CD4-positive, alpha-beta T cell treated with Interleukin-10 for 1 hour (primary cell): Measurements from ENCODE around the gene CABLES2.

ENCODE experiments used
- DNase-seq: peaks from one replicate; pipeline ENCODE4 v3.0.0-alpha.2; 2020

The CABLES2 gene

DNA sequence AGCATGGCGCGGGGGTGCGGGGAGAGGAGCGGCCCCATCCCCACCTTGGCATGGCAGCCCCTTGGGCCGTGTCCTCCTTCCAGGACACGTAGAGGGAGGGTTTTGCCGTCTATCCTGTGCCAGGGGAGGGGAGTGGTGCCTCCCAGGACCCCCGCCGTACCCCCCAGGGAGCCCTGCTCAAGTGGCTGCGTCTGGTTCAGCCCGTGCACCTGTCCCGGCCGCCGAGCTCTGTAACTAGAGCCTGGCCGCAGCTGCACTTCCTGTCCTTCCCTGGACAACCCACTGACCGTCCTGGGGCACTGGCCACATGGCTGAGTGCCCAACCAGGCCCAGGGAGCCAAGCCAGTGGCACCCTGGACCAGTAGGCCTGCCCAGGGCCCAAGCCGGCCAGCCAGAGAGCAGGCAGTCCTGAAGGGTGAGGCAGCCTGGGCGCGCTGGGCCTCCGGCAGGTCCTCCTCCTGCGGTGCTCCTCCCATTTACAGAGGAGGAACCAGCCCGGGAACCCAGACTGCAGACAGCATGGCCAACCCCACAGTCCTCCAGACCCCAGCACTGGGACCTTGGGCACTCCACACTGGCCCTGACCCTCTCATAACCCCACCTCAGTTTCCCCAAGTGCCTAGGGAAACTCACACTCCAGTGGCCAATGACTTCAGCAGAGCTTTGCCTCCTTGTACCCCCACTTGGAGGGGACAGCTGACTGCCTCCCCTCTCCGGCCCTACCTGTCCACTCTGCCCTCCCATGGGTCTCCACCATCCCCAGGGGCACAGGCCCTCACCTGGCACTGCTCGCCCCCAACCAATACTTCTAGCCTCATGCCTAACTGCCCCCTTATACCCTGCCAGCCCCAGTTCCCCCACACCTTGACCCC lies 48.7 kb downstream of the CABLES2 start:
- DNase-seq = no peak

DNA sequence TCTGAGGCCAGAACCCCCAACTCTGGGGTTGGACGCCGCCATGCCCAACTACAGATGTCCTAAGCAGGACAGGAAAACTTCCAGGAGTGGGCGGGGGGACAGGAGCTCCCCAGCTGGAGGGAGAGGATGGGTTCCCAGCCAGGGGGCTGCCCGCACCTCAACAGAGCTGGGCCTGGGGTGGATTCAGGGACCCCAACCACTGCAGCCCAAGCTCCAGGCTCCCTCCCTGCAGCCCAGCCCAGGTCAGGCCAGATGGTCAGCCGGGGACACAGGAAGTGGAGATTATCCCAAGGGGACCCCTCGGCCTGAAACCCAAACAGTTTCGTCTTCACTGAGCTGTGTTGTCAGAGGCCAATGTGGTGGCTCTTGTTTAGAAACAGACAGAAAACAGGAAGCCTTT lies 49.4 kb downstream of the CABLES2 start:
- DNase-seq = no peak

DNA sequence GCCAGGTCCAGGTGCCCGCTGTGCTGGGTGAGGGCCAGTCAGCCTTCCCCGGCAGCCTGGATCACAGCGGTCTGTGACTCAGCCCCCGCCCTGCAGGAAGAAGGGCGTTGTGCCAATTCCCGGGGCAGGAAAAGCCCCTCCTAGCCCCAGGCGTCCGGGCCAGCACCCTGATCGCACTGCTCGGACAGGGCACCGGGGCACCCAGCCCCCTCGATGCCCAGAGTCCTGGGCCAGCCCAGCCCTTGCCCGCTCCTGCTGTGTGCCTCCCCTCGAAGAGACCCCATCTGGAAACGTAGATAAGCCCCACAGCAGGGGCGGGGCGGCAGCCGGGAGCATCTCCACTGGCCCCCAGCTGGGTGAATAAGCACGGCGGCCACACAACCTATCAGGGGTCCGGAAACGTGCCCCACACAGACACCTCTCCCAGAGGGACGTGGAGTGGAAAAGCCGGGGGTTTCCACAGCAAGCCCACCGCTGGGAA lies 49.9 kb downstream of the CABLES2 start:
- DNase-seq = no peak

DNA sequence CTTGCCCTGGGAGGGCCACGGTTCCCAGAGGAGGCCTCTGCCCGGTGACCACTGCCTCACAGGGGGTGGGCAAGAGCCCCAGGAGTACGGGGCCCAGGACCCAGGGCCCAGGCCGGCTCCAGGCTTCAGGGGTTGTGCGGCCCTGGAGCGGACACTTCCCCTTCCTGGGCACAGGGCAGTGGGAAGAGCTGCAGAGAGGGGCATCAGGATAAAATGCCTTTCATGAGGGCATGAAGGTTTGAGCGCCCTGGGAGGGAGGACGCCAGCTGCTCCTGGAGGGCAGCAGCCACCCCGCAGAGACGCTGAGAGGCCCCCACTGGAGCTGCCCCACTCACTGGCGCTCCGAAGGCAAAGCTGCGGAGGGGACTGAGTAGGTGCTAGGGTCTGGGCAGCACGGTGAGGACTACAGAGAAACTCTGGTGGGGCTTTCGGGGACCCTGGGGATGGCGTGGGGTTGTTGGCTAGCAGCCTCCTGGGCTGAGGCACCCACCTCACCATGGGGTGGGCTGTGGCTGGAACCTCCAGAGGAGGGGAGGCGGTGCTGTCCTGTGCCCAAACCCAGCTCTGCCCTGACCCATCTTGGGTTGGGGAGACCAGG lies 50.4 kb downstream of the CABLES2 start:
- DNase-seq = no peak

DNA sequence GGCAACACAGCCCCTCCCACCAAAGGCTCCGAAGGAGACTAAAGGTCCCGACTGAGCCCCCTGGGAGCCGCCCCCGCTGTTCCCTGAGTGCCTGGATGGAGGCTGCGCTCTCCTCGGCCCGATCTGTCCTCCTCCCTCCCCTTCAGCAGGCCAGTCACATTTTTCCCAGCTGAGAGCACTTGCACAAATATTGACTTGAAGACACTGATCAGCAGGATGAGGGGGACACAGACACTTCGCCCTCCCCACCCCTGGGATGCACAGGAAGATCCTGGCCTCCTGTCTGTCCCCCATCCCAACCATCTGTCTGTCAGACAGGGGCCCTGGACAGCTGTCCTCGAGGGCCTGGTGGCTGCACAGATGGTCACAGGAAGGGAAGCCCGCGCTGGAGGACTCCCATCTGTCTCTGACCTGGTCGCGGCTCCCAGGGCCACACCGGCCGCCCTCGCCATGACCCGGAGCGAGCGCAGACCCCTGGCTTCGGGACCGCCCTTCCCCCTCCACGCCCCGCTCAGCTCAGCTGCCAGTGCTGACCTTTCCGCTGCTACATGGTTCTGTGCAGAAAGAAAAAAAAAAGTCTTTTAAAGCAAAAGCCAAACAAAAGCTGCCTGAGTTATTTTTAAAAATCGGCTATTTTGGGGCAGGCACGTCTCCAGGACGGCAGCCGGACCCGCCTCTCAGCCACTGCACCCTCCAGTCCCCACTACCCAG lies 51.1 kb downstream of the CABLES2 start:
- DNase-seq = no peak

DNA sequence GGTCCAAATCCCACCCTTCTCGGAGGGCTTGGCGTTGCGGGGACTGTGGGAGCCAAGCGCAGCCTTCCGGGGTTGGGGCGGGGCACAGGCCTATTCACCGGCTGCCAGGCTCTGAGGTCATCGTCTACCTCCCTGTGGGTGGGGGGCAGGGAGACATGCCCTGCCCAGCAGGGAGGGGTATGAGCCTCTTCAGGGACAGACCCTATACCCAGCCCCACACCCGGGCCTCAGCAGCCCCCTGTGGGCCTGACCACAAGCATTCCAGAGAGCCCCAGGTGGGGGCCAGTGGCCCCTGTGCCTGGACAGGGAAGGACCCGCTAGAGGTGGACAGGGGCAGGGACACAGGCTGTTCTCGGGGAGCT lies 51.6 kb downstream of the CABLES2 start:
- no peak for DNase-seq

DNA sequence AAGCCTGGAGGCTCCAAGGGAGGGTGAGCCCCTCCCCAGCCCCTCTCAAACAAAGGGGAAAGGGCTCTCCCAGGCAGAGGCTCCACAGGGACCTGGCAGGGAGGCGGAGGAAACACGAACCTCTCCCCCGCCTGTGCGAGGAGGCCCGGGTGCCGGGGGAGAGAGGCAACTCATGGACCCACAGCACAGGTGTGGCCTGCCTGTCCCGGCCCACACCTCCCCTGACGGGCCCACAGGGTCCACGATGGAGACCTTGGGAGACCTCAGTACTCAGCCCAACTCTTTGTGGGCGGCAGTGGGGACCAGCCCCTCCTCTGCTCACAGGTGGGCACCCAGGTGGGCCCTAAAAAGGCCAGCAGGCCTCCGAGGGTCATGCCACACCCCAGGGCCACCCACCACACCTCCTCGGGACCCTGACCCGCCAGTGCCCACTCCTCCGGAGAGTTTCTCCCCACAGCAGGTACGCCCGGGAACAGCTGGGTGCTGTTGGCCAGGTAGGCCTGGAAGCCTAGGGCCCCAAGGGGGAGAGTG lies 52.2 kb downstream of the CABLES2 start:
- no peak for DNase-seq

DNA sequence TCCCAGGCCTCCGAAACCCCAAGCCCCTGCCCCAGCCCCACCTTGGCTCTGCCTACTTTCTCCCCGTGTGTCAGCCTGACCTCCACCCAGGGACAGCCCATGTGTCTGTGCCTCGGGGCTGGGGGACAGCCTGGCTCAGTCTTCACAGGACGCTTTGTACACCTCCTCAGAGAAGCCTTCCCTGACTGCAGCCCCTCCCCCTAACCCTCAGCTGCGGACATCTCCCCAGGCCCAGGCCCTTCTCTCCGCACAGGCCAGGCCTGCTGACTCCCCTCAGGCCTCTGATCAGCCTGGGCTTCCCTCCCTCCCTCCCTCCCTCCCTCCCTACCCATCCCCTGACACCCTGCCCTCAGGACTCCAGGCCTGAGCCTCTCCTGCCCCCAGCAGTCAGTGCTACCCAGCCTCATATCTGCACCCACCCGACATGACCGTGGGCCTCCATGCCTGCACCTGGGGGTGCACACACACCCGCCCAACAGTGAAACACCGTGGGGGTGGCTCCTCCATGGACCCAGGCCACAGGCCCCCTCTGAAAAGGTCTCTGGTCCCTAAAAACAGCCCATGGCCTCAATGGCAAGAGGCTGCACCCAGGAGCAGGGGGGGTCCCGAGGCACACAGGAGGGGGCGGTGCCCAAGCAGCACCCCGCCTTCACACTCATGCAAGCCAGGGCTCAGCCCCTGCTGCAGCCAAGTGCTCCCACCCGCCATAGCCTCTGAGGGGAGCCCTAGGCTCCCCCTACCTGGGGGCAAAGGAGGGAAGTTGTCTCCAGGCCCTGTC lies 52.9 kb downstream of the CABLES2 start:
- DNase-seq = no peak

DNA sequence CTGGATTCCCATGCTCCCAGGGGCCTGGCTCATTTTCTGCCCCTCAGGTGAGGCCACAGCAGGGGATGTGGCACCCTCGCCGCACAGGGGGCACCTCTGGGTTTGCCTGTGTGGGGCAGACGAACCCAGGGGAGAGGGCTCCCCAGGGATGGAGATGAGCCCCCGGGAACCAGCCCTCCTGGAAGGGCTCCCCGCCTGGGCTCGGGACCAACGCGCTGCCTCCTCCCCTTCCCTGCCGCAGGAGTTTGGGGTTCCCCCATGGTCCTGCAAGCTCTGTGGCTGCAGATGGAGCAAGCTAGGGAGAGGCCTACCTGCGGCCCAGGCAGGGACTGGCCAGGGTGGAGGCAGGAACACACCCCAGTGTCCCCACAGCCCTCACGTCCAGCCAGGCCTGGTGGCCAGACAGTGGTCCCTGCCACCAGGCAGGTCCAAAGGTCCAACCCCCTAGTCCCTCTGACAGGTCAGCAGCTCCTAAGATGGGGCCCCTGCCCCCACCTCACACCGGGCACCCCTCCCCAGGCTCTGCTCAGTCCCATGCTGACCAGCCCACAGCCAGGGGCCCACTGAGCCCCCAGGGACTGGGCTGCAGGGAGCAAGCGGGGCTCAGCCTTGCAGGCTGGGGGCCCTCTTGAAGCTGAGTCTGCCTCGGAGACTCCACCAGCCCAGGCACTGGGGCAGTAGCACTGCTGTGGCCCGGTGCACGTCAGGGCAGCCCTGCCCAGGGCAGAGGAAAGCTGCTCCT lies 53.6 kb downstream of the CABLES2 start:
- no peak for DNase-seq

DNA sequence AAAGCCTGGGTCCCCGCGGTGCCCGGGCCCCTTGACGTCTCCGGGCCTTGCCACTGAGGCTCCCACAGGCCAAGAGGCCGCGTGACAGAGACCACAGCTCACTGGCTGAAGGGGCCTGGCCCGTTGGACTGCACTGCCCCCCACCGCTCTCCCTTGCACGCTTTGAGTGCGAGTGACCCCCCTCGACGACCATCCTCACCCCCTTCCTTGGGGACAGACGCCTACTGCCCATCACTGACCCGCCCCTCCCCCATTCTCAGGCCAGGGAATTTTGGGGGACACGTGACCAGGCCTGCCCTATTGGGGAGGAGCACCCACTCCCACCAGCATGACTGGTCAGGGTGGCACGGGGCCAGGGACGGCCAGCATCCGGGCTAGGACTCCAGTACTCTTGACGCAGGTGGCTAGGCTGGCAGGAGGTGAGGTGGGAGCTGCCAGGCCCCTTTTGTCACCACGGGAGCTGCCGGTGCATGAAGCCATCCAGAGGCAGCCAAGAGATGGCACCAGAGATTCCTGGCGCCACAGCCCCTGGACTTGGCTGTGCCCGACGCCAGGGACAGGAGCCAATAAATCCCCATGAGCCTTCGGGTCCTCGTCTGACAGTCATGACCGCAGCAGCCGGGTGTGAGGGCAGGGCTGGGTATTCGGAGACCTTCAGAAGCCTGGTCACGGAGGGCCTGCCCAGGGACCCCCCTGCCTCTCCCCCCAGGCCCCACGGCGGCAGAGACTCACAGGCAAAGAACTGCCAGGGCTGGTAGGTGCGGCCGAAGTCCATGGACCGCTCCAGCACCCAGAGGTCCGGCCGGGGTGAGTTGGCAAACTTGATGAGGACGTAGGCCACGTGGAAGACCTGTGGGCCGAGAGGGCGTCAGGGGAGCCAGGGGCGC lies 54.4 kb downstream of the CABLES2 start:
- no peak for DNase-seq

DNA sequence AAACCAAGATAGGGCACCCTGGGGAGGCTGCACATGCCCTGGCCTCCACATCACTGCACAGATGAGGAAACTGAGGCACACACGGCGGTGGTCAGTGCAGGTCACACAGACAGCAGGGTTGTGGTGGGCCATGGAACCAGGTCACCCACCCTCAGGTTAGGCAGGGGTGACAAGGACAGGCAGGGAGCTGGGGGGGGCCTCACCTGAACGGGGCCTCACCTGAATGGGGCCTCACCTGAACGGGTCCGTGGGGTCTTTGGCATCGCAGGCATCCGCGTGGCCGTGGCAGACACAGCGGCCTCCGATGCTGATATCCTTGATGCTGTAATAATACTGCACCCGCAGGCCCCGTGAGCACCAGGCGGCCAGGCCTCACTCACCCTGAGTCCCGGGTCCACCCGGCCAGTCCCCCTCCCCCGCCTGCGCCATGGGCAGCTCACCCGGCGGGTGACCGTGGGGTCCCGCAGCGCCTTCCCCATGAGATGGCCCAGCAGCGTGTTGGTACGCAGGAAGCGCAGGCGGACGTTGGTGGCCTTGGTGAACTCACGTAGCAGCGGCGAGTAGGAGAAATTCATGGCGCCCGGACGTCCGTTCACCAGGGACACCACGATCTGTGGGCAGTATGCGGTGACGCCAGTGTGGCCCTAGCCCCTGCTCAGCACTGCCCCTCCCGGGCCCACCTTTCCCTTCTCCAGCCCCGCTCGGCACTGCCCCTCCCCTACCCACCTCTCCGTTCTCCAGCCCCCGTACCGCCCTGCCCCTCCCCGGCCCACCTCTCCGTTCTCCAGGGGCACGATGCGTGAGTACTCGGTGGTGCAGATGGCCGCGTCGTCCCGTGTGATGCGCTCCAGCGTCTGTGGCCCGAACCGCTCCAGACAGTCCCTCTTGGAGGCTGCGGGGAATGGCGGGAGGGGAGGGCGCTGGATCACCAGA lies 55.4 kb downstream of the CABLES2 start:
- no peak for DNase-seq

DNA sequence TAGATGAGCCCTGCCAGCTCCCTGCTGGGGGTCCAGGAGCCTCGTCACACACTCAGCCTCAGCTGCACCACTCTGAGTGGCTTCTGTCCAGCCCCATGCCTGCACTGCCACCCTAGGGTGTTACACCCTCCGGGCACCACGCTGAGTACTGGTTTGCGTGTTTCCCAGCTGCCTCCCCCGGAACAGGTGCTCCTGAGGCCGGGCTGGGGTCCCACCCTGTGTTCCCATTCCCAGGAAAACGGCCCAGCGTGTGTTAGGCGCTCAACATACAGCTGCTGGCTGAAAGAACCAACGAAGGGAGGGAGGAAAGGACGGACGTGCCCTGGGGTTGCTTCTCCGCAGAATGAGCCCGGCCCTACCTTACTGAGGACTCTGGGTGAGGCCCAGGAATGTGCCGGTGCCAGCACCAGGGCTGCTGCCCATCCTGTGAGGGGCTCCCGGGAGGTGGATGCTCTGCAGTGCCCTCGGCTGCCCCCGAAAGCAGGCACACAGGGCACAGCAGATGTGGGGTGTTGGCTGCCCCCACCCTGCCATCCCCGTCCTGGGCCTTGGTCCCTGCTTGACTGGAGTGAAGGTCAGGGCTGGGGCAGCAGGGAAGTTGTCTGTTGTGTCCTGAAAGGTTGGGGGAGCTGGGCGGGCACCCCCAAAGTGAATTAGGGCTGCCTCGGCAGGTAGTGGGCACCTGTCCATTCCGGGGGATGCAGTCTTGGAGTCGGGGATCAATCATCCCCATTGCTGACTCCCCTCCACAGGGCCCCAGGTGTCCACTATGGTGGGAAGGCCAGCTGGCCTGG lies 56.3 kb downstream of the CABLES2 start:
- no peak for DNase-seq

DNA sequence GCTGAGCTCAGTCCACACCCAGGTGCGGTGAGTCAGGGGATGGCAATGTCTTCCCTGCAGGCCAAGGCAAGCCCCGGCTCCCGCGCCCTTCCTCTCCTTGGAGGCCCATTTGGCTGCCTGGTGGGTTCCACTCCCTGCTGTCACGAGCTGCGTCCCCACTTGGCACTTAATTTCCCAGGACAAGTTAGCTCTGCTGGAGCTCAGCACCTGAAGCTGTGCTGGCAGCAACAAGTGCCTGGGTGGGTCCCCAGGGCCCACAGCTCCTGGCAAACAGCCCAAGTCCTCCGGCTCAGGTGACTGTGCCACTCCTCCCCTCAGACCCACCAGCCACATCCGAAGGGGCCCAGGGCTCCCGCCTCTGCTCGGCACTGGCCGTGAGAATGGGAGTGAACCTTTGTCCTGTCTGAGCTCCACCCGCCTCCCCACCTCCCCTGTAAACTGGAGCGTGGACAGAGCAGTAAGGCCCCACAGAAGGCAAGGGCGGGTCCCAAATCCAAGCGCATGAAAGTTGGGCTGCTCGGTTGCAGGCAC lies 56.9 kb downstream of the CABLES2 start:
- DNase-seq = no peak

DNA sequence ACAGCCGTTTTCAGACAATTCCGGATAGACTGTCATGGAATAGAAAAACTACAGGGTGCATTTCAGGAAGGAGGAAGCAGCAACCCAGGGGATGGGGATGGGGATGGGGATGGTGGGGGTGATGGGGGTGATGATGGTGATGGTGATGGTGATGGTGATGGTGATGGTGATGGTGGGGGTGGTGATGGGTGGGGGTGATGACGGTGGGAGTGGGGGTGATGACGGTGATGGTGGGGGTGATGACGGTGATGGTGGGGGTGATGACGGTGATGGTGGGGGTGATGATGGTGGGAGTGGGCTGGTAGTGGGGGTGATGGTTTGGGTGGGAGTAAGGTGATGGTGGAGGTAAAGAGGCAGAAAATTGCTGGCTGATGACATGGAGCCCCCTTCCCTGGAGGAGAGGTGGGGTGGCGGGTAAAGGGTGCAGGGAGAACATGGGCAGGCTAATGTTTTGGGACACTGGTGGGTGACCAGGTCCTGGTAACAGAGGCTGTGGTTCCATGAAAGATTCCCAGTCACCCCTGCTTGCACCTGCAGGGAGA lies 57.5 kb downstream of the CABLES2 start:
- DNase-seq = no peak

DNA sequence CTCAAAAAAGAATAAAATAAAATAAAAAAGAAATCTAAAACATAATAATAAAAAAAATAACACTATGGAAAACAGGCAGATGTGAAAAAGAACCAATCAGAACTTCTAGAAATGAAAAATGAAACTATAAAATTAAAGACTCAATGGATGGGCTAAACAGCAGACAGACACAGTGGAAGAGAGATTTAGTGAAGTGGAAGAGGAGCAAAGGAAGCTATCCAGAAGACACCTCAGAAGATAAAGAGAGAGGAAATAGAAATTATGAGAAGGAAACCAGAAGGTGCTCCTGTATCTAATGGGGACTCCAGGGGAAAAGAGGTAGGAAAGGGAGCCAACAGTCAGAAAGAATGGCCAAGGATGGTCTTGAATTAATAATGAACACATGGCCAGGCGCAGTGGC lies 58.5 kb downstream of the CABLES2 start:
- no peak for DNase-seq

DNA sequence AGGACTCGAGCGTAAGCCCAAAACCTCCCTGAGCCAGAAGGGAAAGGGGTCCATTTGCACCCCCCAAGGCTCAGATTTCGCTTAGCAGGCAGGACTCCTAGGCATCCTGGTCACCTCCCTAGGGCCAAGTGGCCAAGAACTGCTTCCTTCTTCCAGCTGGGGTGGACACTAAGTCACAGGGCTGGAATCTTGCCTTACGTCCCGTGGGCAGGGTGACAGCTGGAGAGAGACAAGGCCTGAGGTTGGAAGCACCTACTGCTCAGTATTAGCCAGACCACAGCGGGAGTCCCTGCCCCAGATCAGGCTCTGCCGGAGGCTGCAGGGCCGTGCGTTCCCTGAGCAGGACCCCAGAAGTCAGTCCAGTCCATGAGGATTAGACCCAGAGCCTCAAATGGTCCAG lies 59.6 kb downstream of the CABLES2 start:
- DNase-seq = no peak

DNA sequence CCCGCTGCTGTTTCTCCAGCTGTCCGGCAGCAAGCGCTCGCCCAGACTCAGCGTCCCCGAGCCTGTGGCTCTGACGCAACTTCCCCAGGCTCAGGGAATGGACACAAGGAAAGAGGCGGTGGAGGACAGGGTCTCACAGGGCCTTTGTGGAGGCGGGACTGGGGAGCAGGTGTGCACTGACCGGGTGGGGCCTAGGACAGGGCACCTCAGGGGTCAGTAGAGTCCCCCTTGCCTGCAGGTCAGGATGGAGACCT lies 60.0 kb downstream of the CABLES2 start:
- DNase-seq = no peak

DNA sequence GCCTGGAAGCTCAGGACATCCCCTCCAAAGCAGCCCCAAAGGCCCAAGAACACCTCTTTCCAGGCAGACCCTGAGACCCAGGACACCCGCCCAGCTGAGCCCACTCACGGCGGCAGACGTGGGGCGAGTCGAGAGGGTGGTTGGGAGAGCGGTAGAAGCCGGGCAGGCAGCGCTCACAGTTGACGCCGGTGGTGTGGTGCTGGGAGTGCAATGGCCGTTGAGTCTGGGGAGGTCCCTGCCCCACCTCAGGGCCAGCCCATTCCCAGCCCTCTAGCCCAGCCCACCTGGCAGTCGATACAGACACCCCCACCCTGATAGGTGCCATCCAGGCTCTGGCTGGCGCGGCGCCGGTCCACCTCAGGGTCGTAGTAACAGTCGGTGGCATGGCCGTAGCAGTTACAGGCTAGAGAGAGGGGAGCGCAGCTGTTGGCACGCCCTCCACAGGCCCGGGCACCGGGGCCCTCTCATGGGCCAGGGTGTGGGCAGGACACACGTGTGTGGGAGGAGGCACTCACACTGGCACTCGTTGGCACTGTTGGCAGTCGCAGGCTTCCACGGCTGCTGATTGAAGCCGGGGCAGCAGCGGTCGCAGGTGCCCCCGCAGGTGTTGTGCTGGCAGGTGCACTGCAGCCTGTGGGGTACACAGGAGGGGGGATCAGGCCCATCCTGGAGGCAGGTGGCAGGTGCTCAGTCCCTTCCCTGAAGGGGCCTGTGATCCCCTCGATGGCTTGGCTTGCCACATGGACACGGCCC lies 60.5 kb downstream of the CABLES2 start:
- DNase-seq = no peak
